Endodermal cell (in vitro differentiated cells): ENCODE measurements around the gene TOM1L2. TPM values are rescaled to one million over a fixed set of nuclear protein-coding genes. Genes with fewer than 3 reads are reported as not detected.

Experiments
- DNase-seq: peaks from one replicate; pipeline ENCODE4 v3.0.0-alpha.2; 2017
- H3K27ac ChIP-seq: 2 replicates; pipeline ENCODE4 v1.5.1; 2013; ENCODE audit warnings: mild to moderate bottlenecking, low read depth, low read length, moderate library complexity
- H3K27me3 ChIP-seq: 2 replicates; pipeline ENCODE4 v1.6.1; 2013; ENCODE audit warnings: mild to moderate bottlenecking, low read length, moderate library complexity; ENCODE audit not compliant: insufficient read depth, control insufficient read depth, poor library complexity, severe bottlenecking
- H3K36me3 ChIP-seq: 2 replicates; pipeline ENCODE4 v1.7.0; 2013; ENCODE audit warnings: mild to moderate bottlenecking, low read length, moderate library complexity; ENCODE audit not compliant: control insufficient read depth, insufficient read depth
- H3K4me1 ChIP-seq: one replicate; pipeline ENCODE4 v1.7.0; 2013; ENCODE audit warnings: low read length; ENCODE audit not compliant: control insufficient read depth, insufficient read depth
- H3K4me3 ChIP-seq: 2 replicates; pipeline ENCODE4 v1.5.1; 2013; ENCODE audit warnings: mild to moderate bottlenecking, low read length, moderate library complexity
- H3K9ac ChIP-seq: 2 replicates; pipeline ENCODE4 v1.6.1; 2013; ENCODE audit warnings: mild to moderate bottlenecking, low read length, moderate library complexity; ENCODE audit not compliant: poor library complexity, severe bottlenecking; ENCODE audit errors: extremely low read depth
- H3K9me3 ChIP-seq: 2 replicates; pipeline ENCODE4 v1.6.1; 2013; ENCODE audit warnings: mild to moderate bottlenecking, low read length, moderate library complexity; ENCODE audit not compliant: control insufficient read depth
- H3K27ac Mint-ChIP-seq: 2 replicates; pipeline ENCODE4 v1.8.0; 2020; ENCODE audit warnings: mixed read lengths
- H3K27me3 Mint-ChIP-seq: 2 replicates; pipeline ENCODE4 v1.8.0; 2021; ENCODE audit warnings: mild to moderate bottlenecking, mixed read lengths; ENCODE audit not compliant: insufficient read depth
- H3K36me3 Mint-ChIP-seq: 2 replicates; pipeline ENCODE4 v1.8.0; 2020; ENCODE audit warnings: low read depth, mixed read lengths
- H3K4me1 Mint-ChIP-seq: 2 replicates; pipeline ENCODE4 v1.8.0; 2020; ENCODE audit warnings: mixed read lengths
- H3K4me3 Mint-ChIP-seq: 2 replicates; pipeline ENCODE4 v1.8.0; 2020; ENCODE audit warnings: mild to moderate bottlenecking, moderate library complexity, mixed read lengths
- H3K9me3 Mint-ChIP-seq: 2 replicates; pipeline ENCODE4 v1.8.0; 2020; ENCODE audit warnings: mild to moderate bottlenecking, mixed read lengths
- WGBS, 2 experiments: methylation state at CpG; one replicate each; pipeline versions ENCODE4 v1.1.5 to v1.1.7; 2013; ENCODE audit warnings: missing lambda C conversion rate in 2 of 2, mixed read lengths in 1 of 2; ENCODE audit not compliant: insufficient coverage in 1 of 2, insufficient read length in 1 of 2; 5-methylcytosine and 5-hydroxymethylcytosine counted together
- total RNA-seq, 2 donors: library from RNA; stranded (reverse); fragmentation: NEBNext Ultra II Directional in 1 of 2; extraction: Animal tissue kit (Norgen Biotek cat#: 25700) in 1 of 2; gene quantifications; 2 replicates in 1 of 2; 3 replicates in 1 of 2; pipeline ENCODE4 v1.2.1, GENCODE V29; 2021
- TF ChIP-seq, protein P1 (sequence below): fragments of 200-600 bp; sonication (generic); conservative IDR thresholded peaks from 2 replicates; pipeline ENCODE4 v1.5.0; 2021; ENCODE audit warnings: antibody characterized with exemption, mild to moderate bottlenecking

The TOM1L2 gene
- total RNA-seq, 2 donors from 2014 or later, result 10.2 to 11.5 TPM

DNA sequence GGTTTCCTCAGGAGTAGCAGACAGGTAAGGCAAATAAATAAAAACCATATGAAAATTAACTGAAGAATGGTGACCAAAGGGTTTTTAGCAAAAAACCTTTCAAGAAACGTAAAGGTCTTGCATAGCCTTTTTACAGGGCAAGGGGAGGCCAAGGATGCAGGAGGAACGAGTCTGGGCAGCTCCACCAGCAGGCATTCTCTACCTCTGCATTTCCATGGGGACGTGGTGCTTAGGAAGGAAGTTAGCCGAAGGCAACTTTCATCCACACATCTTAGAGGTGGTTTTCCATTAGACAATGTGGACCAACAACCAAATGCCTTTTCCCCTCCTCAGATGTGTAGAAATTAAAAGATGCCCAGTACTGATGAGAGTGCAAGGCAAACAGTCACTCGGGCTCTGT lies 20.7 kb downstream of the TOM1L2 start:
- Histone ChIP-seq H3K4me3 (no peak overlapping the region), H3K4me1 (peaks cover 3% of the 10 kb centered on the region), H3K9ac (no peak overlapping the region), H3K27me3 (no peaks in the 10 kb centered on the region), H3K9me3 (no peaks in the 10 kb centered on the region), H3K27ac (peak overlapping the region; percentile 75), H3K36me3 (peaks cover 3% of the 10 kb centered on the region)
- H3K36me3 Mint-ChIP-seq, result peaks cover 8% of the 10 kb centered on the region
- H3K27ac Mint-ChIP-seq, result no peak overlapping the region
- no peak for DNase-seq
- no peaks in the 10 kb centered on the region for H3K27me3 Mint-ChIP-seq
- TF ChIP-seq, protein P1, sequence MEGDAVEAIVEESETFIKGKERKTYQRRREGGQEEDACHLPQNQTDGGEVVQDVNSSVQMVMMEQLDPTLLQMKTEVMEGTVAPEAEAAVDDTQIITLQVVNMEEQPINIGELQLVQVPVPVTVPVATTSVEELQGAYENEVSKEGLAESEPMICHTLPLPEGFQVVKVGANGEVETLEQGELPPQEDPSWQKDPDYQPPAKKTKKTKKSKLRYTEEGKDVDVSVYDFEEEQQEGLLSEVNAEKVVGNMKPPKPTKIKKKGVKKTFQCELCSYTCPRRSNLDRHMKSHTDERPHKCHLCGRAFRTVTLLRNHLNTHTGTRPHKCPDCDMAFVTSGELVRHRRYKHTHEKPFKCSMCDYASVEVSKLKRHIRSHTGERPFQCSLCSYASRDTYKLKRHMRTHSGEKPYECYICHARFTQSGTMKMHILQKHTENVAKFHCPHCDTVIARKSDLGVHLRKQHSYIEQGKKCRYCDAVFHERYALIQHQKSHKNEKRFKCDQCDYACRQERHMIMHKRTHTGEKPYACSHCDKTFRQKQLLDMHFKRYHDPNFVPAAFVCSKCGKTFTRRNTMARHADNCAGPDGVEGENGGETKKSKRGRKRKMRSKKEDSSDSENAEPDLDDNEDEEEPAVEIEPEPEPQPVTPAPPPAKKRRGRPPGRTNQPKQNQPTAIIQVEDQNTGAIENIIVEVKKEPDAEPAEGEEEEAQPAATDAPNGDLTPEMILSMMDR, result no peak
- WGBS, 2 experiments, result 76 to 90% methylated on average over 4 to 5 of the region's 5 CpGs
- no peak overlapping the region for H3K4me3 Mint-ChIP-seq
- H3K9me3 Mint-ChIP-seq, result no peaks in the 10 kb centered on the region
- H3K4me1 Mint-ChIP-seq, result peaks cover 3% of the 10 kb centered on the region

DNA sequence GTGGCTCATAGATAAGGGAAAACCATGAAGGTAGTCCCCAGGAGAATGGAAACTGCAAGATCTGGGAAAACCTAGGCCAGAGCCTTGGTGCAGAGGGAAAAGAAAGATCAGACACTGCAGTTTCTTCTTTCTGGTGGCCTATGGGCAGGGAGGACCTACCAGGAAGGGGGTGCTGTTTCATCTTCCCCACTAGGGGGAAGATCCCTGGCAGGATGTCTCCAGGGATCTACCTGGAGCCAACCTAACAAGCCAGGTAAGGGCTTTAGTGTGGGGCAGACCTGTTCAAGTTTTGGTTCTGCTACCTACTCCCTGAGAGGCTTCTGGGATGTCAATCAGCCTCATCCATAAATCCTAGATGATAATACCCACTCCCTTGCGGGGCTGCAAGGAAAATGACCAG lies 21.4 kb downstream of the TOM1L2 start:
- H3K27me3 ChIP-seq, result no peaks in the 10 kb centered on the region
- Mint-ChIP-seq H3K4me3 (no peak overlapping the region), H3K27me3 (no peaks in the 10 kb centered on the region), H3K27ac (no peak overlapping the region), H3K36me3 (peaks cover 6% of the 10 kb centered on the region), H3K9me3 (no peaks in the 10 kb centered on the region), H3K4me1 (peaks cover 3% of the 10 kb centered on the region)
- DNase-seq, result peak; percentile 78
- WGBS, 2 experiments, result 86 to 96% methylated on average over 1 of the region's 1 CpG
- no peaks in the 10 kb centered on the region for H3K9me3 ChIP-seq
- peaks cover 3% of the 10 kb centered on the region for H3K4me1 ChIP-seq
- H3K4me3 ChIP-seq, result no peak overlapping the region
- no peak overlapping the region for H3K9ac ChIP-seq
- peaks cover 3% of the 10 kb centered on the region for H3K36me3 ChIP-seq
- H3K27ac ChIP-seq, result no peak overlapping the region
- TF ChIP-seq, protein P1, result peak; percentile 77

DNA sequence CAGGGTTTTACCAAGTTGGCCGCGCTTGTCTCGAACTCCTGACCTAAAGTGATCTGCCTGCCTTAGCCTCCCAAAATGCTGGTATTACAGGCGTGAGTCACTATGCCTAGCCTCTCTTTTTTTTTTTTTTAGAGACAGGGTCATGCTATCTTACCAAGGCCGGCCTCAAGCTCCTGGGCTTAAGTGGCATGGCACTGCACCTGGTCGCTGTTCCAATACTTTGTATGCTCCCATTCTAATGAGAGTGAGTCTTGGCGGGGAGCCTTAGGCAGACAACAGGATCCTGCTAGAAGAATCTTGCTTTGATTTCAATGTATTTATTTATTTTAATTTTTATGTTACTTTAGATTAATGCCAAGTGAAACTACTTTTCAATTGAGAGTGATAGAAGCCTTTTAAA lies 21.9 kb downstream of the TOM1L2 start:
- TF ChIP-seq, protein P1, result no peak
- Mint-ChIP-seq H3K4me3 (no peak overlapping the region), H3K9me3 (no peaks in the 10 kb centered on the region), H3K27me3 (no peaks in the 10 kb centered on the region), H3K4me1 (peaks cover 3% of the 10 kb centered on the region), H3K36me3 (peaks cover 2% of the 10 kb centered on the region), H3K27ac (no peak overlapping the region)
- Histone ChIP-seq H3K27me3 (no peaks in the 10 kb centered on the region), H3K27ac (no peak overlapping the region), H3K4me3 (no peak overlapping the region), H3K9me3 (no peaks in the 10 kb centered on the region), H3K36me3 (peaks cover 3% of the 10 kb centered on the region), H3K4me1 (peaks cover 3% of the 10 kb centered on the region), H3K9ac (no peak overlapping the region)
- 96 to 98% methylated on average over 4 to 7 of the region's 7 CpGs for WGBS, 2 experiments
- no peak for DNase-seq
